ENCODE results near the gene LIG3. TPM values are rescaled to one million over a fixed set of nuclear protein-coding genes. Genes with fewer than 3 reads are reported as not detected.

The LIG3 gene
- total and polyA plus RNA-seq, 7 experiments from 2014 or later, result 14.4 to 60.3 (median 50.7) TPM

DNA sequence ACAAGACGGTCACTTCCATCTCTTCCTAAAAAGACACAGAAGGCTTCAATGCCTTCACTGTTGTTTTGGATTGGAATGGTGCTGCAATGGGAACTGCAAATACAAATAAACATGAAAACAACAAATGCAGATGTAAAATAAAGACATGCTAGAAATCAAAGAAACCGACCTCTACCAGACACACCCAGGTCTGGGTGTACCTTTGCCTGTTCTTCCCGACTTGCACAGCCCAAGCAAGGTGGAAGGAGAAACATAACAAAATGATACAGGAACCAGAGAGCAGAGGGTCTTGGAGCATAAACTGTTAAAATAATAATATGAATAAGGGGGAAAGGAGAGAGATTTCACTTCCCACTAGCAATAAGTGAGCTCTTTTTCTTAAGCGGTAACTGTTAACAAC, 65.9 kb downstream of the LIG3 start:
- Histone ChIP-seq H3K36me3 (ENCODE audit: control insufficient read depth in 2 of 3, insufficient read depth in 3 of 3, low read length in 3 of 3) (no peaks in the 10 kb centered on the region), H3K4me3 (ENCODE audit: low read length) (peak overlapping the region; percentile 45), H3K27ac (ENCODE audit: low read depth, low read length) (peak overlapping the region; percentile 69), H3K27me3 (ENCODE audit: control insufficient read depth in 2 of 2, insufficient read depth in 2 of 2, low read length in 2 of 2) (no peaks in the 10 kb centered on the region), H3K4me1 (ENCODE audit: control insufficient read depth in 2 of 2, insufficient read depth in 2 of 2, low read length in 2 of 2) (peaks cover 74 to 75% of the 10 kb centered on the region in 2 donors), H3K9me3 (ENCODE audit: control insufficient read depth in 2 of 3, low read length in 3 of 3) (no peaks in the 10 kb centered on the region)
- no peaks in the 10 kb centered on the region for H3K27me3 Mint-ChIP-seq
- H3K4me3 Mint-ChIP-seq, result peak overlapping the region; percentile 71 to 92 (median 84)
- H3K9me3 Mint-ChIP-seq, result no peaks in the 10 kb centered on the region
- peaks cover 47 to 83% (median 69%) of the 10 kb centered on the region in 7 donors for H3K4me1 Mint-ChIP-seq
- CTCF ChIA-PET, result interaction anchor here (0.6 to 2.1 kb wide), 3 partner anchors 18 to 33 kb away, joined by 3 to 19 read pairs (median 3); partner anchors contain the start of gene RFFL
- peak overlapping the region; percentile 85 to 97 (median 93) for H3K27ac Mint-ChIP-seq
- POLR2A ChIA-PET, result interaction anchor here (0.8 to 10.3 kb wide), 16 partner anchors 9 to 85 kb away, joined by 3 to 132 read pairs (median 4); partner anchors contain the start of genes CCT6B, RAD51D, RFFL and ZNF830
- DNase-seq (no peak), ATAC-seq (no peak)
- peaks cover under 1 to 18% (median 7%) of the 10 kb centered on the region in 5 donors for H3K36me3 Mint-ChIP-seq
- intact Hi-C loops (cut with micrococcal nuclease), result loop anchor here (1.0 to 2.0 kb wide), 6 partner anchors 8 to 65 kb away; partner anchors contain the start of genes RFFL (in 2 of the 2) and LIG3 (in 1 of the 2)

- H3K27ac Mint-ChIP-seq, result peak overlapping the region; percentile 85 to 97 (median 93)
- ChIA-PET CTCF (interaction anchor here (0.6 to 2.1 kb wide), 4 partner anchors 17 to 33 kb away, joined by 3 to 19 read pairs (median 3); partner anchors contain the start of gene RFFL), POLR2A (interaction anchor here (0.6 to 10.3 kb wide), 17 partner anchors 9 to 412 kb away, joined by 3 to 132 read pairs (median 4); partner anchors contain the start of genes CCT6B, RAD51D, RFFL and ZNF830)
- Histone ChIP-seq H3K36me3 (ENCODE audit: control insufficient read depth in 2 of 3, insufficient read depth in 3 of 3, low read length in 3 of 3) (no peaks in the 10 kb centered on the region), H3K4me3 (ENCODE audit: low read length) (peak overlapping the region; percentile 45), H3K27me3 (ENCODE audit: control insufficient read depth in 2 of 2, insufficient read depth in 2 of 2, low read length in 2 of 2) (no peaks in the 10 kb centered on the region), H3K9me3 (ENCODE audit: control insufficient read depth in 2 of 3, low read length in 3 of 3) (no peaks in the 10 kb centered on the region), H3K27ac (ENCODE audit: low read depth, low read length) (peak overlapping the region; percentile 69), H3K4me1 (ENCODE audit: control insufficient read depth in 2 of 2, insufficient read depth in 2 of 2, low read length in 2 of 2) (peaks cover 79 to 81% of the 10 kb centered on the region in 2 donors)
- H3K36me3 Mint-ChIP-seq, result peaks cover 0 to 20% (median 7%) of the 10 kb centered on the region in 5 donors
- DNase-seq (peak in 8 of 9 donors; percentile 54 to 82 (median 70)), ATAC-seq (peak; percentile 77)
- H3K27me3 Mint-ChIP-seq, result no peaks in the 10 kb centered on the region
- peaks cover 52 to 84% (median 74%) of the 10 kb centered on the region in 7 donors for H3K4me1 Mint-ChIP-seq
- no peaks in the 10 kb centered on the region for H3K9me3 Mint-ChIP-seq
- peak overlapping the region; percentile 71 to 92 (median 84) for H3K4me3 Mint-ChIP-seq
- intact Hi-C loops (cut with micrococcal nuclease), result loop anchor here (1.0 to 2.0 kb wide), 6 partner anchors 9 to 66 kb away; partner anchors contain the start of genes RFFL (in 2 of the 2) and LIG3 (in 1 of the 2)
These were observed 66.5 kb downstream of the LIG3 start for GRCh38 chr17:35046740-35047283.

DNA sequence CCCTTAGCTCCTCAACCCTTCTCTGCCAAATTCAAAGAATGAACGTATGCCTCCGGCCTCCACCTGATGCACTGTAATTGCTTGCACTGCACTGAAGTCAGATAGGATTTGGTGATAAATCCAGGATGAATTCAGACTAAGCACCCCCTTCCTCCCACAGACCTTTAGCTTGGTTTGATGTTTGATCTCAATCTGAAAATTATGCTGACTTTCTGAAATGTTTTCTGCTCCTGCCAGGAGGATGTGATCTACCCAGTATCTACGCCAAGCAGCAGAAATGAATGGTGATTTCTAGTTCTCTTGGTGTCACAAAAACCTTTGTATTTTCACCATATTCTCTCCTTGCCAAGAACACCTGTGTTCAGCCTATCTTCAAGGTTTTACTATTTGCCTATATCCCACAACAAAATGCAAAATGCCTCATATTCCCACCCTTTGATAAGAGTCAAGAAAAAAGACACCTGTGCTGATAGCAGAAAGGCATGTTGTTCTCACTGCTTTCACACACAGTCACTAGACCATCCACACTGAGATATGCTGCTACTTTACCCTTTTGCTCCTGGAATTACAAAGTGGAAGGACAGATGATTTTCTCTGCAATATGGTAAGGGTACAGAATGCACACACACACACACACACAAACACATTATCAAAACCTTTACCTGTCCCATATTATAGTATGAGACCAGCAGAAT, 68.5 kb downstream of the LIG3 start:
- Mint-ChIP-seq H3K36me3 (peaks cover under 1 to 32% (median 7%) of the 10 kb centered on the region in 5 donors), H3K9me3 (peaks cover 0 to 9% (median 0%) of the 10 kb centered on the region in 11 donors), H3K27me3 (no peaks in the 10 kb centered on the region), H3K4me1 (peaks cover 66 to 87% (median 80%) of the 10 kb centered on the region in 7 donors), H3K27ac (peak overlapping the region; percentile 58 to 99 (median 94)), H3K4me3 (peak overlapping the region; percentile 49 to 82 (median 73))
- ChIA-PET CTCF (interaction anchor here (0.7 to 2.4 kb wide), 3 partner anchors 12 to 15 kb away, joined by 3 to 7 read pairs (median 3); partner anchors contain the start of gene RFFL), POLR2A (interaction anchor here (1.2 to 10.3 kb wide), 9 partner anchors 10 to 39 kb away, joined by 3 to 132 read pairs (median 6); partner anchors contain the start of gene RFFL)
- no peak for ATAC-seq
- intact Hi-C loops (cut with micrococcal nuclease), result no loop called here
- H3K36me3 ChIP-seq (ENCODE audit: control insufficient read depth in 2 of 3, insufficient read depth in 3 of 3, low read length in 3 of 3), result no peaks in the 10 kb centered on the region
- H3K4me1 ChIP-seq (ENCODE audit: control insufficient read depth in 2 of 2, insufficient read depth in 2 of 2, low read length in 2 of 2), result peaks cover 88 to 90% of the 10 kb centered on the region in 2 donors
- H3K27ac ChIP-seq (ENCODE audit: low read depth, low read length), result peak overlapping the region; percentile 58
- DNase-seq, result no peak
- no peaks in the 10 kb centered on the region for H3K9me3 ChIP-seq (ENCODE audit: control insufficient read depth in 2 of 3, low read length in 3 of 3)
- H3K27me3 ChIP-seq (ENCODE audit: control insufficient read depth in 2 of 2, insufficient read depth in 2 of 2, low read length in 2 of 2), result no peaks in the 10 kb centered on the region
- H3K4me3 ChIP-seq (ENCODE audit: low read length), result peak overlapping the region; percentile 33

DNA sequence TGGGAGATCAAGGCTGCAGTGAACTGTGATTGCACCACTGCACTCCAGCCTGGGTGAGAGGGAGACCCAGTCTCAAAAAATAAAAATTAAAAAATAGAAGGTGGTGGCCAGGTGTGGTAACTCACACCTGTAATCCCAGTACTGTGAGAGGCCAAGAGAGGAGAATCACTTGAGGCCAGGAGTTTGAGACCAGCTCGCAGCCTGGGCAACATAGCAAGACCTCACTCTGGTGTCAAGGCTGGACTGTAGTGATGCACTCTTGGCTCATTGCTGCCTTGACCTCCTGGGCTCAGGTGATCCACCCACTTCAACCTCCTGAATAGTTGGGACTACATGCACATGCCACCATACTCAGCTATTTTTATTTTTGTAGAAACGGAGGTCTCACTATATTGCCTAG, 69.9 kb downstream of the LIG3 start:
- no peak for DNase-seq

GRCh38 chr17:35051183-35051578, 70.9 kb downstream of the LIG3 start:
- Mint-ChIP-seq H3K27ac (peak overlapping the region; percentile 83 to 99 (median 94)), H3K9me3 (peaks cover 0 to 9% (median 0%) of the 10 kb centered on the region in 11 donors), H3K36me3 (peaks cover 5 to 39% (median 10%) of the 10 kb centered on the region in 5 donors), H3K4me1 (peaks cover 66 to 84% (median 74%) of the 10 kb centered on the region in 7 donors), H3K27me3 (no peaks in the 10 kb centered on the region), H3K4me3 (peak overlapping the region; percentile 25 to 82 (median 74))
- DNase-seq (peak in 7 of 9 donors; percentile 65 to 88 (median 84)), ATAC-seq (peak; percentile 94)
- peaks cover 68 to 74% of the 10 kb centered on the region in 2 donors for H3K4me1 ChIP-seq (ENCODE audit: control insufficient read depth in 2 of 2, insufficient read depth in 2 of 2, low read length in 2 of 2)
- CTCF ChIA-PET, result interaction anchor here (0.6 to 1.7 kb wide), 7 partner anchors 9 to 70 kb away, joined by 3 to 10 read pairs (median 4); no protein-coding TSS in a partner anchor
- POLR2A ChIA-PET, result interaction anchor here (0.6 to 10.3 kb wide), 14 partner anchors 10 to 641 kb away, joined by 3 to 132 read pairs (median 4); partner anchors contain the start of genes CCT6B, LIG3, RFFL and ZNF830
- peak overlapping the region; percentile 21 for H3K4me3 ChIP-seq (ENCODE audit: low read length)
- intact Hi-C loops (cut with micrococcal nuclease), result loop anchor here in 1 of 2 donors (1.0 kb wide), 2 partner anchors 12 to 38 kb away; partner anchors contain the start of gene RFFL
- H3K9me3 ChIP-seq (ENCODE audit: control insufficient read depth in 2 of 3, low read length in 3 of 3), result no peaks in the 10 kb centered on the region
- H3K27me3 ChIP-seq (ENCODE audit: control insufficient read depth in 2 of 2, insufficient read depth in 2 of 2, low read length in 2 of 2), result no peaks in the 10 kb centered on the region
- no peaks in the 10 kb centered on the region for H3K36me3 ChIP-seq (ENCODE audit: control insufficient read depth in 2 of 3, insufficient read depth in 3 of 3, low read length in 3 of 3)
- H3K27ac ChIP-seq (ENCODE audit: low read depth, low read length), result peak overlapping the region; percentile 68

More for the DNA sequence above, 69.9 kb downstream of the LIG3 start:
- Mint-ChIP-seq H3K4me1 (peaks cover 69 to 86% (median 78%) of the 10 kb centered on the region in 7 donors), H3K27me3 (no peaks in the 10 kb centered on the region), H3K27ac (peak overlapping the region; percentile 21 to 99 (median 94)), H3K9me3 (peaks cover 0 to 9% (median 0%) of the 10 kb centered on the region in 11 donors), H3K4me3 (peak overlapping the region in 7 of 10 donors; percentile 27 to 81 (median 68)), H3K36me3 (peaks cover 0 to 35% (median 7%) of the 10 kb centered on the region in 5 donors)
- POLR2A ChIA-PET, result interaction anchor here (0.6 to 10.3 kb wide), 13 partner anchors 13 to 437 kb away, joined by 3 to 132 read pairs (median 4); partner anchors contain the start of genes RFFL and SLFN5
- no peak overlapping the region for H3K4me3 ChIP-seq (ENCODE audit: low read length)
- H3K27me3 ChIP-seq (ENCODE audit: control insufficient read depth in 2 of 2, insufficient read depth in 2 of 2, low read length in 2 of 2), result no peaks in the 10 kb centered on the region
- H3K9me3 ChIP-seq (ENCODE audit: control insufficient read depth in 2 of 3, low read length in 3 of 3), result no peaks in the 10 kb centered on the region
- peaks cover 78 to 84% of the 10 kb centered on the region in 2 donors for H3K4me1 ChIP-seq (ENCODE audit: control insufficient read depth in 2 of 2, insufficient read depth in 2 of 2, low read length in 2 of 2)
- peak overlapping the region; percentile 58 for H3K27ac ChIP-seq (ENCODE audit: low read depth, low read length)
- no peaks in the 10 kb centered on the region for H3K36me3 ChIP-seq (ENCODE audit: control insufficient read depth in 2 of 3, insufficient read depth in 3 of 3, low read length in 3 of 3)
- intact Hi-C loops (cut with micrococcal nuclease), result no loop called here
- CTCF ChIA-PET, result interaction anchor here (2.4 kb wide), 1 partner anchor 14 kb away, joined by 7 read pairs; the partner anchor contains the start of gene RFFL
- ATAC-seq, result no peak

All from naive thymus-derived CD4-positive, alpha-beta T cell (primary cell).